Activated CD4-positive, alpha-beta memory T cell treated with anti-CD3 and anti-CD28 coated beads for 36 hours (primary cell): ENCODE data around the gene EPG5. TPM values are rescaled to one million over a fixed set of nuclear protein-coding genes. Genes with fewer than 3 reads are reported as not detected.
A peak's percentile ranks its signal among the peaks of the same experiment; 100 is the strongest.

ENCODE experiments used
- CTCF ChIA-PET: fragments of 350-600 bp; sonication (Branson Sonifier 250); formaldehyde crosslinking; loops from one replicate; lab custom pipeline; 2021; ENCODE audit warnings: antibody characterized with exemption, inconsistent platforms; lab: Charles Lee
- POLR2A ChIA-PET: fragments of 350-600 bp; sonication (Branson Sonifier 250); formaldehyde crosslinking; loops from one replicate; lab custom pipeline; 2021; ENCODE audit warnings: antibody characterized with exemption; lab: Charles Lee
- DNase-seq: peaks from one replicate; pipeline ENCODE4 v3.0.0-alpha.2; 2020
- H3K27ac Mint-ChIP-seq: one replicate; pipeline ENCODE4 v1.8.0; 2021; ENCODE audit warnings: mixed read lengths
- H3K27me3 Mint-ChIP-seq: one replicate; pipeline ENCODE4 v1.8.0; 2021; ENCODE audit warnings: mixed read lengths
- H3K36me3 Mint-ChIP-seq: one replicate; pipeline ENCODE4 v1.8.0; 2021; ENCODE audit warnings: mixed read lengths
- H3K4me1 Mint-ChIP-seq: one replicate; pipeline ENCODE4 v1.8.0; 2021; ENCODE audit warnings: low read depth, mixed read lengths
- H3K4me3 Mint-ChIP-seq: one replicate; pipeline ENCODE4 v1.8.0; 2021; ENCODE audit warnings: mild to moderate bottlenecking, mixed read lengths
- H3K9me3 Mint-ChIP-seq: one replicate; pipeline ENCODE4 v1.8.0; 2021; ENCODE audit warnings: mixed read lengths
- intact Hi-C: fragments of 100-400 bp; cut with micrococcal nuclease; formaldehyde crosslinking; loops from one replicate; pipeline ENCODE4 v1.15.1; 2023
- total RNA-seq, 2 experiments: library from RNA; stranded (reverse); gene quantifications; one replicate each; pipeline ENCODE4 v1.2.3, GENCODE V29; 2021

EPG5 gene
- total RNA-seq, 2 experiments from 2014 or later: 18.8 to 21.4 TPM

- CTCF ChIA-PET: interaction anchor here (0.6 to 8.4 kb wide), 49 partner anchors 10 to 665 kb away, joined by 3 to 199 read pairs (median 5); partner anchors contain the start of gene SLC14A1
- peaks cover 14% of the 10 kb centered on the region for H3K4me1 Mint-ChIP-seq
- POLR2A ChIA-PET: interaction anchor here (0.8 kb wide), 1 partner anchor 105 kb away, joined by 3 read pairs; no protein-coding TSS in a partner anchor
- peaks cover 38% of the 10 kb centered on the region for H3K36me3 Mint-ChIP-seq
- no peaks in the 10 kb centered on the region for H3K27me3 Mint-ChIP-seq
- H3K4me3 Mint-ChIP-seq: no peak overlapping the region
- peaks cover 5% of the 10 kb centered on the region for H3K9me3 Mint-ChIP-seq
- intact Hi-C loops: loop anchor here (1.0 kb wide), 3 partner anchors 157 to 215 kb away; no protein-coding TSS in a partner anchor
- H3K27ac Mint-ChIP-seq: no peak overlapping the region
- peak; percentile 81 for DNase-seq
These were observed 87.2 kb downstream of the EPG5 start for GRCh38 chr18:45879681-45880655.

DNA sequence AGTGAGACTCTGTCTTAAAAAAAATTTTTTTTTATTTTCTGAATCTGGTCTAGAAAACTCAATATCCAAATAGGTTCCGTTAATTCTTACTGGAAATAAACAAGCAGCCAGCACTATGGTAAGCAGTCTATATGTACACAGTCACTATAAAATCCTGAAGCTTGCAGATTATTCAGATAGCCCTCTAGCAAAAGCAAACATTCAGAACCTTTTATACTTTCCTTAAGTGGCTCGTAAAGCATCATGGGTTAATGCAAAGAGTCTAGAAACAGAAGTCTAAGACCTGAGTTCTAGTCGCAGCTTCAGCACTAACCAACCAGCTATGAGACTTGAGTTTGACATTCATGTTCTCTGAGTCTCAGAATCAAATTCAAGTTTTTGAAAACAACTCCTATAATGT, 89.7 kb downstream of the EPG5 start:
- Mint-ChIP-seq H3K4me3 (no peak overlapping the region), H3K27ac (no peak overlapping the region), H3K36me3 (peaks cover 48% of the 10 kb centered on the region), H3K9me3 (peaks cover 19% of the 10 kb centered on the region), H3K27me3 (no peaks in the 10 kb centered on the region), H3K4me1 (peaks cover 30% of the 10 kb centered on the region)
- intact Hi-C loops: no loop called here
- no peak for DNase-seq
- CTCF ChIA-PET: interaction anchor here (1.4 to 8.4 kb wide), 5 partner anchors 29 to 213 kb away, joined by 3 to 199 read pairs (median 91); partner anchors contain the start of gene SLC14A1
- POLR2A ChIA-PET: interaction anchor here (0.8 kb wide), 1 partner anchor 97 kb away, joined by 3 read pairs; no protein-coding TSS in a partner anchor

DNA sequence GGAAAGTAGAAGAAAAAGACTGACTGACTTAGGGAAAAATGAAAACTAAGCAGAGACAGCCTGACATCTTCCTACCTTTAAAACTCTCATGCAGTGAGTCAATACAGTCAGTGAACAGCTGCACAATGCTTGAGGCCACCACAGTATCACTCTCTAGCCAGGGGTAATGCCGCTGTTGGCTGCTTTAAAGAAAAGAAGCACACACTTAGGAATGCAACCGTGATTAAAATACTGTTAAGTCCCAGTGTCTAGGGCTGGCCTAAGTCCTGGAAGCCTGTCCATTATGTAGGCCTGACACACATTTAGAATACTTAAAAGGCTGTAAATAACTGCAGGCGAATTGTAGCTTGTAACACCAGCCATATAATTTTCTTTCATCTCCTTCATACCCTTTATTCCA, 91.0 kb downstream of the EPG5 start:
- peaks cover 35% of the 10 kb centered on the region for H3K4me1 Mint-ChIP-seq
- POLR2A ChIA-PET: no interaction called here
- intact Hi-C loops: no loop called here
- no peak overlapping the region for H3K4me3 Mint-ChIP-seq
- peaks cover 52% of the 10 kb centered on the region for H3K36me3 Mint-ChIP-seq
- no peak overlapping the region for H3K27ac Mint-ChIP-seq
- no peaks in the 10 kb centered on the region for H3K27me3 Mint-ChIP-seq
- no peak for DNase-seq
- CTCF ChIA-PET: interaction anchor here (1.2 to 8.4 kb wide), 6 partner anchors 28 to 212 kb away, joined by 3 to 199 read pairs (median 48); partner anchors contain the start of gene SLC14A1
- H3K9me3 Mint-ChIP-seq: peaks cover 19% of the 10 kb centered on the region

DNA sequence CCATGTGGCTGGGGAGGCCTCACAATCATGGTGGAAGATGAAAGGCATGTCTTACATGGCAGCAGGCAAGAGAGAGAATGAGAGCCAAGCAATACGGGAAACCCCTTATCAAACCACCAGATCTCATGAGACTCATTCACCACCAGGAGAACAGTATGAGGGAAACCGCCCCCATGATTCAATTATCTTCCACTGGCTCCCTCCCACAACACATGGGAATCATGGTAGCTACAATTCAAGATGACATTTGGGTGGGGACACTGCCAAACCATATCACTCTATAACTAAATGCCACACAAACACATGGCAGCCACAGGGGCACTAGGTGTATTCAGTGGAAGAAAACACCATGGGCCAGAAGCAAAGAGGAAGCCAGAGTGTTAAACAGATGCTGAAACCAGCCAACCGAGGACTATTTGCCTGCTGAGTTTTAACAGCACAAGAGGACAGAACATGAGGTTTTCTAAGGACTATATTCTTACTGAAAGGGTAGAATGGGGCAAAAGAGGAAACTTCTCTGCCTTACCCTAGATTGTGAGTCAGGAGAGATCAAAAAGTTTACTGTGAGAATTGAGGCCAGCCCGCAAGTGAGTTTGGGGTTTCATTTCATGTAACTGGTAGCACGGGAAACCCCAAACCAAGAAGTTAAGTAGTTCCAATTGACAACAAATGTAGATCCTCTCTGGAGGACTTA, 92.5 kb downstream of the EPG5 start:
- Mint-ChIP-seq H3K27me3 (no peaks in the 10 kb centered on the region), H3K27ac (peak overlapping the region; percentile 94), H3K9me3 (peaks cover 19% of the 10 kb centered on the region), H3K4me1 (peaks cover 31% of the 10 kb centered on the region), H3K4me3 (peak overlapping the region; percentile 1), H3K36me3 (peaks cover 62% of the 10 kb centered on the region)
- ChIA-PET POLR2A (interaction anchor here (1.2 to 1.3 kb wide), 2 partner anchors 100 to 123 kb away, joined by 3 to 5 read pairs; no protein-coding TSS in a partner anchor), CTCF (interaction anchor here (0.9 to 1.5 kb wide), 5 partner anchors 187 to 210 kb away, joined by 3 to 7 read pairs (median 4); no protein-coding TSS in a partner anchor)
- intact Hi-C loops: loop anchor here (1.0 to 5.0 kb wide), 11 partner anchors 11 to 254 kb away; partner anchors contain the start of gene PSTPIP2
- peak; percentile 87 for DNase-seq

- intact Hi-C loops: loop anchor here (5.0 kb wide), 1 partner anchor 69 kb away; no protein-coding TSS in a partner anchor
- no peak overlapping the region for H3K4me3 Mint-ChIP-seq
These were observed 95.6 kb downstream of the EPG5 start for GRCh38 chr18:45871431-45872084.

GRCh38 chr18:45870419-45870818, 96.7 kb downstream of the EPG5 start:
- no peak for DNase-seq
- intact Hi-C loops: loop anchor here (5.0 kb wide), 1 partner anchor 68 kb away; no protein-coding TSS in a partner anchor
- no peak overlapping the region for H3K27ac Mint-ChIP-seq
- ChIA-PET POLR2A (no interaction called here), CTCF (interaction anchor here (0.6 to 3.3 kb wide), 2 partner anchors 10 to 249 kb away, joined by 3 to 22 read pairs; no protein-coding TSS in a partner anchor)
- peaks cover 30% of the 10 kb centered on the region for H3K4me1 Mint-ChIP-seq
- no peaks in the 10 kb centered on the region for H3K27me3 Mint-ChIP-seq
- peaks cover 70% of the 10 kb centered on the region for H3K36me3 Mint-ChIP-seq
- H3K4me3 Mint-ChIP-seq: no peak overlapping the region
- peaks cover 17% of the 10 kb centered on the region for H3K9me3 Mint-ChIP-seq

More at GRCh38 chr18:45871431-45872084, 95.6 kb downstream of the EPG5 start:
- peaks cover 19% of the 10 kb centered on the region for H3K9me3 Mint-ChIP-seq
- H3K27ac Mint-ChIP-seq: no peak overlapping the region
- CTCF ChIA-PET: interaction anchor here (3.3 kb wide), 1 partner anchor 8 kb away, joined by 22 read pairs; no protein-coding TSS in a partner anchor
- DNase-seq: no peak
- peaks cover 32% of the 10 kb centered on the region for H3K4me1 Mint-ChIP-seq
- H3K27me3 Mint-ChIP-seq: no peaks in the 10 kb centered on the region
- POLR2A ChIA-PET: no interaction called here
- peaks cover 70% of the 10 kb centered on the region for H3K36me3 Mint-ChIP-seq

DNA sequence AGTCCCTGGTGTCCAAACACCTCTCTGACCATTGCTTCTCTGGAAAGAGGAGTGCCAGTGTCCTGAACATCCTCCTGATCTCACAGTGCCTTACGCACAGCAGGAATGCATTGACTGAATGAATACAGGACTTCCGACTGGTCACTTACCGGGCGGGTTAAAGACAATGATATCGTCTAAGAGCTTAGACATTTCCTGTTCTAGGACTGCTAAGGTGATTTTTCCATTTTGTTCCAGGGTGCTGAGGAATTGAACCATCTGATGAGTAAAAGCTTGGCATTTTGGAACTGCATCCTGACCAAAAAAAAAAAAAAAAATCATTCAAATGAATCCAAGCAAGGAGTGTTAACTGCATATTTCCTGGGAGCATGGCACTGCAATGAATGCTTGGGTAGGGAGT, 101.7 kb downstream of the EPG5 start:
- Mint-ChIP-seq H3K9me3 (no peaks in the 10 kb centered on the region), H3K27ac (no peak overlapping the region), H3K27me3 (no peaks in the 10 kb centered on the region), H3K4me3 (no peak overlapping the region), H3K36me3 (peaks cover 64% of the 10 kb centered on the region), H3K4me1 (peaks cover 13% of the 10 kb centered on the region)
- POLR2A ChIA-PET: interaction anchor here (0.7 kb wide), 1 partner anchor 379 kb away, joined by 5 read pairs; no protein-coding TSS in a partner anchor
- intact Hi-C loops: no loop called here
- CTCF ChIA-PET: no interaction called here
- DNase-seq: no peak

DNA sequence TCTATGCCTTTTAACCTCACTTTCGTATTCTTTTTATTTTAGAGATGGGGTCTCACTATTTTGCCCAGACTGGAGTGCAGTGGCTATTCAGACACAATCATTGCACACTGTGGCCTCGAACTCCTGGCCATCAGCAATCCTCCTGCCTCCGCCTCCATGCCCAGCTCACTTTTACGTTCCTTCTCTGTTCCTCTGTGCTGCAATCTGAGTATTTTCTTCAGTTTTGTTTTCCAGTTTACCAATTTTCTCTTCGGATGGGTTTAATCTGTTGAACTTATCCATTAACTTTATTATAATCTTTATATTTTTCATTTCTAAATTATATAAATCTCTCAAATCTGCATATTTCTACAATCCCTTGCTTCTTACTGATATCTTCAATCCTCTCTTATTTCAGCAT, 103.0 kb downstream of the EPG5 start:
- intact Hi-C loops: no loop called here
- H3K4me3 Mint-ChIP-seq: no peak overlapping the region
- no peak for DNase-seq
- H3K4me1 Mint-ChIP-seq: peaks cover 11% of the 10 kb centered on the region
- peaks cover 64% of the 10 kb centered on the region for H3K36me3 Mint-ChIP-seq
- POLR2A ChIA-PET: no interaction called here
- H3K27ac Mint-ChIP-seq: no peak overlapping the region
- no peaks in the 10 kb centered on the region for H3K9me3 Mint-ChIP-seq
- H3K27me3 Mint-ChIP-seq: no peaks in the 10 kb centered on the region
- CTCF ChIA-PET: interaction anchor here (1.0 kb wide), 1 partner anchor 15 kb away, joined by 4 read pairs; no protein-coding TSS in a partner anchor

- Mint-ChIP-seq H3K36me3 (peaks cover 66% of the 10 kb centered on the region), H3K27me3 (no peaks in the 10 kb centered on the region), H3K4me3 (no peak overlapping the region), H3K27ac (no peak overlapping the region), H3K9me3 (no peaks in the 10 kb centered on the region), H3K4me1 (peaks cover 10% of the 10 kb centered on the region)
- CTCF ChIA-PET: interaction anchor here (0.7 to 1.1 kb wide), 2 partner anchors 16 to 196 kb away, joined by 3 to 5 read pairs; no protein-coding TSS in a partner anchor
- DNase-seq: no peak
- POLR2A ChIA-PET: no interaction called here
- intact Hi-C loops: loop anchor here (1.0 kb wide), 1 partner anchor 11 kb away; no protein-coding TSS in a partner anchor
These were observed 103.7 kb downstream of the EPG5 start for GRCh38 chr18:45863469-45863868.

DNA sequence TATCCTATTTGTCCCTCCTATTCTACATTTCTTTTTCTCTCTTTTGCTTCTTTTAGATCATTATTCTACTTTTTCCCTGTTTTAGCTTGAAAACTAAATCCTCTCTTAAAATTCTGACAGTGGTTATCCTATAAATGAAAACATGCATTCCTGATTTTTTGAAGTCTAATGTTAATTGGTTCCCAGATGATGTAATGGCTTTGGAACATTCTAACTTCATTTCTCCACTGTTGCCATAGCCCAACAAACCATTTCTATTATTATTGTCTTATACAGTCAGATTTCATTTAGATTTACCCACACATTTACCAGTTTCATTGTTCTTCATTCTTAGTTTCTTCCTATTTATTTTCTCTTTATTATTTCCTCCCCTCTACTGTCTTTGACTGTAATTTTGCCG, 105.2 kb downstream of the EPG5 start:
- peaks cover 61% of the 10 kb centered on the region for H3K36me3 Mint-ChIP-seq
- ChIA-PET CTCF (no interaction called here), POLR2A (no interaction called here)
- intact Hi-C loops: no loop called here
- no peak overlapping the region for H3K4me3 Mint-ChIP-seq
- H3K27ac Mint-ChIP-seq: no peak overlapping the region
- no peaks in the 10 kb centered on the region for H3K27me3 Mint-ChIP-seq
- no peaks in the 10 kb centered on the region for H3K9me3 Mint-ChIP-seq
- no peak for DNase-seq
- peaks cover 10% of the 10 kb centered on the region for H3K4me1 Mint-ChIP-seq

GRCh38 chr18:45860971-45861370, 106.2 kb downstream of the EPG5 start:
- H3K27ac Mint-ChIP-seq: no peak overlapping the region
- CTCF ChIA-PET: interaction anchor here (0.7 to 1.2 kb wide), 3 partner anchors 18 to 100 kb away, joined by 3 read pairs; no protein-coding TSS in a partner anchor

More at GRCh38 chr18:45860971-45861370, 106.2 kb downstream of the EPG5 start:
- POLR2A ChIA-PET: no interaction called here
- H3K4me3 Mint-ChIP-seq: no peak overlapping the region
- H3K9me3 Mint-ChIP-seq: no peaks in the 10 kb centered on the region
- H3K4me1 Mint-ChIP-seq: peaks cover 10% of the 10 kb centered on the region
- H3K36me3 Mint-ChIP-seq: peaks cover 56% of the 10 kb centered on the region
- intact Hi-C loops: no loop called here
- H3K27me3 Mint-ChIP-seq: no peaks in the 10 kb centered on the region
- no peak for DNase-seq
